NT2/D1 (cell line): ENCODE results near the gene SIRT2.

Experiments
- SUZ12 ChIP-seq: IDR thresholded peaks from 2 replicates; pipeline ENCODE4 v1.6.1; 2011; ENCODE audit not compliant: insufficient read length, insufficient read depth; ENCODE audit errors: extremely low read depth
- YY1 ChIP-seq: IDR thresholded peaks from 2 replicates; pipeline ENCODE4 v1.6.1; 2011; ENCODE audit not compliant: insufficient read length, insufficient read depth
- ZNF274 ChIP-seq: IDR thresholded peaks from 2 replicates; pipeline ENCODE4 v1.6.1; 2011; ENCODE audit warnings: mild to moderate bottlenecking, low read depth, low read length

- TF ChIP-seq SUZ12 (no peak), ZNF274 (no peak), YY1 (no peak)
These were observed 46.2 kb downstream of the SIRT2 start for GRCh38 chr19:38853214-38853613.
